Activated T-cell treated with anti-CD3 and anti-CD28 coated beads for 1 hour (primary cell): ENCODE results near the gene VOPP1.
A peak's percentile ranks its signal among the peaks of the same experiment; 100 is the strongest.

ENCODE experiments used
- DNase-seq: peaks from one replicate; pipeline ENCODE4 v3.0.0-alpha.2; 2020; ENCODE audit warnings: low read depth

Gene VOPP1

GRCh38 chr7:55554038-55554437 lies 18.3 kb downstream of the VOPP1 start:
- no peak for DNase-seq

GRCh38 chr7:55553024-55553345 lies 19.3 kb downstream of the VOPP1 start:
- no peak for DNase-seq

GRCh38 chr7:55552320-55553023 lies 19.8 kb downstream of the VOPP1 start:
- no peak for DNase-seq

GRCh38 chr7:55550841-55551537 lies 21.3 kb downstream of the VOPP1 start:
- DNase-seq, result no peak

- no peak for DNase-seq
Measured at GRCh38 chr7:55550010-55550663, 22.2 kb downstream of the VOPP1 start.

- DNase-seq, result no peak
Measured at GRCh38 chr7:55549457-55549856, 22.8 kb downstream of the VOPP1 start.

- DNase-seq, result no peak
Measured at GRCh38 chr7:55548295-55548731, 24.0 kb downstream of the VOPP1 start.

- no peak for DNase-seq
Measured at GRCh38 chr7:55546814-55547213, 25.5 kb downstream of the VOPP1 start.

- no peak for DNase-seq
Measured at GRCh38 chr7:55545496-55545895, 26.8 kb downstream of the VOPP1 start.

- DNase-seq, result no peak
Measured at GRCh38 chr7:55540226-55540858, 32.0 kb downstream of the VOPP1 start.

GRCh38 chr7:55539380-55539779 lies 32.9 kb downstream of the VOPP1 start:
- no peak for DNase-seq

GRCh38 chr7:55538538-55538937 lies 33.8 kb downstream of the VOPP1 start:
- DNase-seq, result no peak

GRCh38 chr7:55537458-55537990 lies 34.8 kb downstream of the VOPP1 start:
- no peak for DNase-seq

- DNase-seq, result no peak
Measured at GRCh38 chr7:55536619-55537457, 35.5 kb downstream of the VOPP1 start.

- no peak for DNase-seq
Measured at GRCh38 chr7:55535617-55536016, 36.7 kb downstream of the VOPP1 start.

GRCh38 chr7:55534916-55535590 lies 37.2 kb downstream of the VOPP1 start:
- DNase-seq, result no peak

- no peak for DNase-seq
Measured at GRCh38 chr7:55534262-55534915, 37.9 kb downstream of the VOPP1 start.

GRCh38 chr7:55533729-55534080 lies 38.6 kb downstream of the VOPP1 start:
- DNase-seq, result no peak

- DNase-seq, result peak; percentile 39
Measured at GRCh38 chr7:55533050-55533728, 39.1 kb downstream of the VOPP1 start.
